ENCODE measurements around the gene KIF26B.
"Not testable (repeated sequence)": the region's sequence is repeated elsewhere in the genome, so short reads cannot be mapped to it uniquely, and the experiment has no call there.

Gene KIF26B

GRCh38 chr1:245323765-245324164, 169.0 kb downstream of the KIF26B start:
- not testable (repeated sequence) for DNase-seq (ENCODE audit: low read depth in 2 of 2)

DNA sequence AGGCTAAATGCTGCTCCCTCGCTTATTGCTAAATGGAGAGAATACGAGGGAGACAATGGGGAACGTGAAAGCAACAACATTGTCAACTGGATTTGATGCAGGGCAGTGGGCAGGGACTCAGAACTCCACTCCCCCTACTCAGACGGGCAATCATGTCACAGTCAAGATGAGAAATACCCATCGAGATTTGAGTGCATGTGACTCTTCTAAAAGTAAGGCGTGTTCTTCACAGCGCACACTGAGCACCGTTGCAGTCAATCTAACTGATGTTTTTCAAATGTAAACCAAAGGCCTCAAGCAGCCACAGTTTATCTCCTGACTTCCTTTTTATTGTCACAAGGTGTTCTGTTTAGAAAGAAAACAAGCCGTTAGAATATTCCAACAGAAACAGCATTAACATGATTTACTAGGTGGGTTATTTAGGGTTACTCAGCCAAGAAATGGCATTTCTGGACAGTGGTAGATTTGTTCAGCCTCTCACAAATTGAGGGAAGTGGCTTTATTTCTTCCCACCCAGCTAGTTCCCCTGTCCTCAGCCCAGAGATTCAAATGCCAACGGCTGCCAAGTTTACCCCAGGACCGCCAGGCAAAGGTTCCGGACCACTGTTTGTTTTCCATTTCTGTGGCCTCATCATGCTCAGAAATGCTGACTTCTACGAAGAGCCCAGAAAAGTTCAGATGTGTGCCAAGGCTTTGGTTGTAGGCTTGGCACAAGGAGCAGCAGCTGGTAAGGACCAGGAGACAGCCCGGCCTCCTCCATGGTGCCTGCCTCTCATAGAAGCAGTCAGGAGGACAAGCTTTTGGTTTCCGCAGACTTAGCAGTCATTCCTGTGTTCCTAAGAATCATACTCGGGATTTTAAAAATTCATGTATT, 171.4 kb downstream of the KIF26B start:
- DNase-seq (ENCODE audit: low read depth in 2 of 2), result no peak

- no peak for DNase-seq (ENCODE audit: low read depth in 2 of 2)
Measured at GRCh38 chr1:245327360-245327759, 172.6 kb downstream of the KIF26B start.

GRCh38 chr1:245327842-245328241, 173.1 kb downstream of the KIF26B start:
- no peak for DNase-seq (ENCODE audit: low read depth in 2 of 2)

- DNase-seq (ENCODE audit: low read depth in 2 of 2), result no peak
Measured at GRCh38 chr1:245330951-245331350, 176.2 kb downstream of the KIF26B start.

- DNase-seq (ENCODE audit: low read depth in 2 of 2), result no peak
Measured at GRCh38 chr1:245332085-245332484, 177.3 kb downstream of the KIF26B start.

DNA sequence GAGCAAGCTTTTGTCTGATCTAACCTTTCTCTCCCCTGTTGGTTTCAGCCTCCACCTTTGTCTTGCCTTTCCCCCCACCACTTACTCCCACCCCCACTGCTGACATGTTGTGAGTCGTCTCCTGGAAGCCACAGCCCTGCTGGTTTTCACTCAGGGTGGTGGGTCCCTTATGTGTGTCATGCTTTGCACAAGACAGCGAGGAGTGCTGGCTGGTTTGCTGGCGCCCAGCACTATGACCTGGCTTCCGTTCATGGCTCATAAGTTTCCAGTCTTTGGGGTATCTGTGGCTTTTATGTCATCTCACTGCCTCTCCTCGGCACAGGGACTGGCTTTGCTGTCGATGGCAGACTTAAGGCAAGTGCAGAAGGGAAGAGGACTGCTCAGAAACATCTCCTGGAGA, 177.7 kb downstream of the KIF26B start:
- DNase-seq (ENCODE audit: low read depth in 2 of 2), result peak; percentile 46 to 48

GRCh38 chr1:245334235-245334634, 179.4 kb downstream of the KIF26B start:
- DNase-seq (ENCODE audit: low read depth in 2 of 2), result no peak

DNA sequence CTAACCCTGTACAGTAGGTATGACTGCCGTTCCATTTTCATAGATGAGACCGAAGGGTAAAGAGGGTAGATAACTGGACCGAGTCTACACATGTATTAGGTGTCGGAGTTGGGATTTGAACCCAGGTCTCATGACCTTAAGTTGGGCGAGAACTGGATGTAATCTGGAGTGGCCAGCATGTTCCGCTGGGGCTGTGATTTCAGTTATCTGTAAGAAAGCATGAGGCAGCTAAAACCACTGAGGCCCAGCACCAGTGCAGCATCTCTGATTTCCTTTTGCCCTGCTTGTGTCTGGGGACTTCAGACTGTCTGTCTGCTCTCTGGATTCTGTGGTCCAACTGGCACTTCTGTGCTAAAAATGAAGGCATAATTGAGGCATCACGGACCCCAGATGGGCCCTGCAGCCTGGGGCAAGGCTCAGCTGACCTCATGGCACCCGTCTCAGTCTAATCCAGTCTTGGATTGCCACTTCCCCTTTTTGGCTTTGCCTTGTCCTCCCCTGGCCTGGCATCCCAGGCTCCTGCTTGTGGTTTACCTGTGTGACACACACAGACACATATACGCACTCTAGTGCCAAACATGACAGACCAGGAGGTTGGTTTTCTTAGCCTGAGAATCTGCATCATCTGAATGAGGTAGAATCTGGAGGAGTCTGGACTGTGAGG, 180.2 kb downstream of the KIF26B start:
- no peak for DNase-seq (ENCODE audit: low read depth in 2 of 2)

DNA sequence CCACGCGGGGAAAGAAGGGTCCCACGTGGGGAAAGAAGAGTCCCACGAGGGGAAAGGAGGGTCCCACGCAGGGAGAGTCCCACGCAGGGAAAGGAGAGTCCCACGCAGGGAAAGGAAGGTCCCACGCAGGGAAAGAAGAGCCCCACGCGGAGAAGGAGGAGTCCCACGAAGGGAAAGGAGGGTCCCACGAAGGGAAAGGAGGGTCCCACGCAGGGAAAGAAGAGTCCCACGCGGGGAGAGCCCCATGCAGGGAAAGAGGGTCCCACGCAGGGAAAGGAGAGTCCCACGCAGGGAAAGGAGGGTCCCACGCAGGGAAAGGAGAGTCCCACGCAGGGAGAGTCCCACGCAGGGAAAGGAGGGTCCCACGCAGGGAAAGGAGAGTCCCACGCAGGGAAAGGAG, 180.9 kb downstream of the KIF26B start:
- not testable (repeated sequence) for DNase-seq (ENCODE audit: low read depth in 2 of 2)

DNA sequence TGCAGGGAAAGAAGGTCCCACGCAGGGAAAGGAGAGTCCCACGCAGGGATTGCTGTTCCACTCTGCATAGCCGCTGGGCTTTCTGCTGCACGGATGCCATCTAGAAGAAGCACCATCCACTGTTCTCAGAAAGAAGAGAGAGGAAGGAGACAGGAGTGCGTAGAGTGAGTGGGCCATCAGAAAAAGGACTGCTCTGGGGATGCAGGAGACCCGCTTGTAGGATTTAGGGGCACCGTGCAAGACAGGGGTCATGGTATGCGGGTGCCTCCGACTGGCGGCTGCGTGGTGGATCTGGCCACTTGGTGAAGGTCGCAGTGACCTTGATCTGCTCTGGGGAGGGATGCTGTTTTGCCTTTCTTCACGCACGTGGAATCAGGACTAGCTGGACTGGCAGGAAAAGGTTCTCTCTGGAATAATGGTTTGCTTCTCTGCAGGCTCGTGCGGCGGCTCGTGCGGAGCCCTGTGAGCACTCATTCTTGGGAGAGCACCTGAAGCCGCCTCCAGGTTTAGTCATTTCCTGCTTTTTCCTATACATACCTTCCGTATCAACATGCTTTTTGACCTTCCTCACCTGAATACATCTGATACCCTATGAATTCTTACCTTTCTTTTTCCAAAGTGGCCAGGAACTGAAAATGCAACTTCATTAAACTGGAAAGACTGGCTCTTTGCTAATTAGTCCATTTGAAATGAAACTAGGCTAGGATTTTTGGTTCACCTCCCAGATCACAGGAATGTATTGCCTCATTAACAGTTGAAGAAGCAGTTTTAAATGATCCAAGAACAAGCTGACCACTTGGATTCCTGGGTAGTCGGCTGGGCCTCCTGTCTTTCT, 181.6 kb downstream of the KIF26B start:
- no peak for DNase-seq (ENCODE audit: low read depth in 2 of 2)

DNA sequence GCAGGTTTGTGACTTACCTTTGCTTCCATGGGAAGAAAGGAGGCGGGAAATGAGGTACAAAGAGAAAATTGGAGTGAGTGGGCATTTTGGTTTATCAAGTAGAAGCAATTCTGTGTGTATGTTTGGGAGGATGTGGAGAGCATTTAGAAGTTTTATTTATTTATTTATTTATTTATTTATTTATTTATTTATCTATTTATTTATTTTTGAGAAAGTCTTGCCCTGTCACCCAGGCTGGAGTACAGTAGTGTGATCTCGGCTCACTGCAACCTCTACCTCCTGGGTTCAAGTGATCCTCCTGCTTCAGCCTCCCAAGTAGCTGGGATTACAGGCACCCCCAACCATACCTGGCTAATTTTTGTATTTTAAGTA, 182.2 kb downstream of the KIF26B start:
- DNase-seq (ENCODE audit: low read depth in 2 of 2), result not testable (repeated sequence)

GRCh38 chr1:245337829-245338484, 183.2 kb downstream of the KIF26B start:
- DNase-seq (ENCODE audit: low read depth in 2 of 2), result no peak

DNA sequence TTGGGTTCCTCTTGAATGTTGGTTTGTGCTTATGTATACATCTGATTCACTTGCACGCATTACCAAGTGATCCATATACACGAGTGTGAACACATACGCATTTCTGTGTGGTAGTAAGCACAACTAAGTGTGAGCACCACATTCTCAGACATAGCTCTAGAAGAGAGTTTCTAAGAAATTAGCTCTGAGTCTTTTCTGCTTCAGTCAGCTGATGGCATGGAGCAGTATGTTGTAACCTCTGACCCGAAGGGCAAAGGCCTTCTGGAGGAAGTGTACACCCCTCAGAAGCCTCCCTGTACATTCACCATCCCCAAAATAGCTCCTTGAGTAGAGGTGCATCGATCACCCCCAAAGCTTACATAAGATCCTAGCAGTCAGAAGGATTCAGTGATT, 183.7 kb downstream of the KIF26B start:
- no peak for DNase-seq (ENCODE audit: low read depth in 2 of 2)

DNA sequence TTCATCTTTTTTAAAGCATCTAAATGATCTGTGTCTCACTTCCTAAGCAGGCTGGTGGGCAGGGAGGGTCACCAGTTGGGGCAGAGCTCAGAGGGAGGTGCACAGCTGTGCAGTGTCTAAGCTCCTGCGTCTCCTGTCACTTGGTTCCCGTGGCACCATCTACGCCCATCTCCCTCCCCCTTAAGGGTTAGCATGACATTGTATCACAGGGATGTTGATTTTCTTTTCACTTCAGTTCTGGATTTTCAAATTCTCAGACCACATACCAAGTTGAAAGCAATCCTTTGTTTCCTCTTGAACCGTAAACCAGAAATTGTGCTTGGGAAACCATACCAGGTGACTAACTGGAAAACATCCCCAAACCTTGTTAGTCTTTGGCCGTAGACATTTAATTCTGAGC, 187.0 kb downstream of the KIF26B start:
- no peak for DNase-seq (ENCODE audit: low read depth in 2 of 2)

- no peak for DNase-seq (ENCODE audit: low read depth in 2 of 2)
Measured at GRCh38 chr1:245345191-245345884, 190.6 kb downstream of the KIF26B start.

DNA sequence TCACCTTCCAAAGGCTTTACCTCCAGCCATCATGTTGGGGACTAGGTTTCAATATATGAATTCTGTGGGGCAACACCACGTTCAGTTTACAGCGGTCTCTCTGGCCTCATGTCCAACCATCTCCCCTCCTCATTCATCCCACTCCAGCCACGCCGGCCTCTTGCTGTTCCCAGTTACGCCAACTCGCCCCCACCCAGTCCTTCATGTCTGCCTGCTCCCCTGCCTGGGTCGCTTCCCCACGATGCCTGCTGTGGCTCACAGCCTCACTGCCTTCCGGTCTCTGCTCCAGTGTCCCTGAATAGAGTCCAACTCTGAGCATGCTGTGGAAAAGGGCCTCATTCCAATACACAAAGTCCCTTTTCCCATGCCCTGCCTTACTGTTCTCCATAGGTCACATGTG, 193.8 kb downstream of the KIF26B start:
- DNase-seq (ENCODE audit: low read depth in 2 of 2), result no peak

- no peak for DNase-seq (ENCODE audit: low read depth in 2 of 2)
Measured at GRCh38 chr1:245353411-245353810, 198.6 kb downstream of the KIF26B start.

GRCh38 chr1:245353915-245354775, 199.4 kb downstream of the KIF26B start:
- DNase-seq (ENCODE audit: low read depth in 2 of 2), result no peak

All from stimulated activated CD8-positive, alpha-beta memory T cell treated with anti-CD3 and anti-CD28 coated beads, Interleukin-2, amount 100 ng/mL, for 48 hours (primary cell).